ENCODE data around the gene KCND3. TPM values are rescaled to one million over a fixed set of nuclear protein-coding genes. Genes with fewer than 3 reads are reported as not detected.

Gene KCND3
- polyA plus RNA-seq, 1 donor (not counting 4 experiments of a cell fraction or from before 2014, with no cell fraction given) = 0.21 TPM

- dilution Hi-C loops (cut with MboI; ENCODE audit: extremely low pct_ligation_motif_present, low sequenced_read_pairs) = no loop called here
- Histone ChIP-seq H3K27ac (ENCODE audit: control insufficient read depth, insufficient read depth, low read length) (no peak overlapping the region), H3K4me2 (ENCODE audit: control insufficient read depth, extremely low read depth, insufficient read depth, low read depth, low read length) (no peak overlapping the region), H3K4me3 (ENCODE audit: control insufficient read depth in 2 of 3, extremely low read depth in 1 of 3, insufficient read depth in 2 of 3, low read depth in 1 of 3, low read length in 3 of 3) (no peak overlapping the region), H3K9me1 (ENCODE audit: control insufficient read depth, extremely low read depth, insufficient read depth, low read length) (no peaks in the 10 kb centered on the region), H3K4me1 (ENCODE audit: control insufficient read depth, extremely low read depth, insufficient read depth, low read length) (no peaks in the 10 kb centered on the region), H3K36me3 (ENCODE audit: control insufficient read depth in 2 of 2, extremely low read depth in 1 of 2, insufficient read depth in 2 of 2, low read length in 2 of 2) (no peaks in the 10 kb centered on the region), H3K79me2 (ENCODE audit: control insufficient read depth, insufficient read depth, low read length) (no peaks in the 10 kb centered on the region), H3K27me3 (ENCODE audit: control insufficient read depth, extremely low read depth, insufficient read depth, low read length) (peaks cover 3% of the 10 kb centered on the region), H3K9me3 (ENCODE audit: control insufficient read depth, low read depth, low read length) (no peaks in the 10 kb centered on the region), H2AFZ (ENCODE audit: control insufficient read depth, low read length) (no peak overlapping the region), H4K20me1 (ENCODE audit: control insufficient read depth, extremely low read depth, insufficient read depth, low read length) (no peaks in the 10 kb centered on the region), H3K9ac (ENCODE audit: control insufficient read depth, extremely low read depth, insufficient read depth, low read length) (no peak overlapping the region)
- no peak for TF ChIP-seq CTCF (optimal IDR thresholded peaks at IDR 0.05 in 1 of 3, IDR thresholded peaks at IDR 0.05 in 1 of 3, conservative IDR thresholded peaks at IDR 0.05 in 1 of 3; ENCODE audit: extremely low read depth in 1 of 3, insufficient read depth in 2 of 3, low read length in 3 of 3)
- TF ChIP-seq EZH2 (IDR thresholded peaks at IDR 0.05; ENCODE audit: low read length) = no peak
- no peak for FAIRE-seq
- no peak for DNase-seq (ENCODE audit: low read depth, low spot score)
Measured at GRCh38 chr1:111802984-111803383, 186.5 kb downstream of the KCND3 start.

- no peaks in the 10 kb centered on the region for H3K9me3 ChIP-seq (ENCODE audit: control insufficient read depth, low read depth, low read length)
- H3K4me3 ChIP-seq (ENCODE audit: control insufficient read depth in 2 of 3, extremely low read depth in 1 of 3, insufficient read depth in 2 of 3, low read depth in 1 of 3, low read length in 3 of 3) = no peak overlapping the region
- no peaks in the 10 kb centered on the region for H3K4me1 ChIP-seq (ENCODE audit: control insufficient read depth, extremely low read depth, insufficient read depth, low read length)
- FAIRE-seq (no peak), DNase-seq (ENCODE audit: low read depth, low spot score) (no peak)
- H3K4me2 ChIP-seq (ENCODE audit: control insufficient read depth, extremely low read depth, insufficient read depth, low read depth, low read length) = no peak overlapping the region
- H2AFZ ChIP-seq (ENCODE audit: control insufficient read depth, low read length) = no peak overlapping the region
- H3K79me2 ChIP-seq (ENCODE audit: control insufficient read depth, insufficient read depth, low read length) = no peaks in the 10 kb centered on the region
- H3K36me3 ChIP-seq (ENCODE audit: control insufficient read depth in 2 of 2, extremely low read depth in 1 of 2, insufficient read depth in 2 of 2, low read length in 2 of 2) = no peaks in the 10 kb centered on the region
- H3K9me1 ChIP-seq (ENCODE audit: control insufficient read depth, extremely low read depth, insufficient read depth, low read length) = no peaks in the 10 kb centered on the region
- no peaks in the 10 kb centered on the region for H4K20me1 ChIP-seq (ENCODE audit: control insufficient read depth, extremely low read depth, insufficient read depth, low read length)
- no peak overlapping the region for H3K27ac ChIP-seq (ENCODE audit: control insufficient read depth, insufficient read depth, low read length)
- no peak overlapping the region for H3K9ac ChIP-seq (ENCODE audit: control insufficient read depth, extremely low read depth, insufficient read depth, low read length)
- H3K27me3 ChIP-seq (ENCODE audit: control insufficient read depth, extremely low read depth, insufficient read depth, low read length) = peaks cover 6% of the 10 kb centered on the region
- TF ChIP-seq EZH2 (IDR thresholded peaks at IDR 0.05; ENCODE audit: low read length) (no peak), CTCF (optimal IDR thresholded peaks at IDR 0.05 in 1 of 3, IDR thresholded peaks at IDR 0.05 in 1 of 3, conservative IDR thresholded peaks at IDR 0.05 in 1 of 3; ENCODE audit: extremely low read depth in 1 of 3, insufficient read depth in 2 of 3, low read length in 3 of 3) (no peak)
- dilution Hi-C loops (cut with MboI; ENCODE audit: extremely low pct_ligation_motif_present, low sequenced_read_pairs) = no loop called here
Measured at GRCh38 chr1:111802110-111802509, 187.4 kb downstream of the KCND3 start.

Data from keratinocyte (primary cell).